Neural crest cell (in vitro differentiated cells): ENCODE data around the gene DCST2. TPM values are rescaled to one million over a fixed set of nuclear protein-coding genes. Genes with fewer than 3 reads are reported as not detected.

Experiments
- DNase-seq: peaks from one replicate; pipeline ENCODE4 v3.0.0; 2021; ENCODE audit warnings: low read depth, mixed read lengths, low spot score
- H3K27ac Mint-ChIP-seq: one replicate; pipeline ENCODE4 v1.8.0; 2021; ENCODE audit warnings: mild to moderate bottlenecking, mixed read lengths; ENCODE audit not compliant: unreplicated experiment
- H3K27me3 Mint-ChIP-seq: 2 replicates; pipeline ENCODE4 v1.8.0; 2021; ENCODE audit warnings: low read depth, mild to moderate bottlenecking, mixed read lengths
- H3K36me3 Mint-ChIP-seq: 2 replicates; pipeline ENCODE4 v1.8.0; 2021; ENCODE audit warnings: low read depth, mild to moderate bottlenecking, mixed read lengths
- H3K4me1 Mint-ChIP-seq: 2 replicates; pipeline ENCODE4 v1.8.0; 2021; ENCODE audit warnings: mixed read lengths
- H3K4me3 Mint-ChIP-seq: one replicate; pipeline ENCODE4 v1.8.0; 2021; ENCODE audit warnings: mild to moderate bottlenecking, mixed read lengths
- H3K9me3 Mint-ChIP-seq: 2 replicates; pipeline ENCODE4 v1.8.0; 2021; ENCODE audit warnings: mixed read lengths
- CTCF ChIP-seq: fragments of 200-600 bp; sonication (generic); conservative IDR thresholded peaks from 2 replicates; pipeline ENCODE4 v1.5.0; 2021; ENCODE audit warnings: antibody characterized with exemption, mild to moderate bottlenecking
- total RNA-seq: library from RNA; stranded (reverse); gene quantifications from 2 replicates; pipeline ENCODE4 v1.2.1, GENCODE V29; 2021

DCST2 gene
- total RNA-seq, 1 donor from 2014 or later = 1.3 TPM

- peak overlapping the region; percentile 30 for H3K27ac Mint-ChIP-seq
- no peaks in the 10 kb centered on the region for H3K9me3 Mint-ChIP-seq
- TF ChIP-seq CTCF = no peak
- H3K4me3 Mint-ChIP-seq = peak overlapping the region; percentile 90
- H3K4me1 Mint-ChIP-seq = peaks cover 38% of the 10 kb centered on the region
- peaks cover 11% of the 10 kb centered on the region for H3K27me3 Mint-ChIP-seq
- H3K36me3 Mint-ChIP-seq = no peaks in the 10 kb centered on the region
- DNase-seq = no peak
Measured at GRCh38 chr1:155064832-155065429, 31.4 kb upstream of the DCST2 start.

- peak overlapping the region; percentile 90 for H3K4me3 Mint-ChIP-seq
- DNase-seq = no peak
- peaks cover 11% of the 10 kb centered on the region for H3K27me3 Mint-ChIP-seq
- no peaks in the 10 kb centered on the region for H3K36me3 Mint-ChIP-seq
- peak overlapping the region; percentile 30 for H3K27ac Mint-ChIP-seq
- no peak for TF ChIP-seq CTCF
- peaks cover 38% of the 10 kb centered on the region for H3K4me1 Mint-ChIP-seq
- no peaks in the 10 kb centered on the region for H3K9me3 Mint-ChIP-seq
Measured at GRCh38 chr1:155064111-155064831, 30.7 kb upstream of the DCST2 start.

- H3K9me3 Mint-ChIP-seq = no peaks in the 10 kb centered on the region
- H3K4me3 Mint-ChIP-seq = peak within 1 kb of the TSS; percentile 90
- H3K36me3 Mint-ChIP-seq = no peaks in the 10 kb centered on the region
- peak; percentile 80 for DNase-seq
- H3K27me3 Mint-ChIP-seq = peaks cover 11% of the 10 kb centered on the region
- H3K27ac Mint-ChIP-seq = peak within 1 kb of the TSS; percentile 86
- H3K4me1 Mint-ChIP-seq = peaks cover 38% of the 10 kb centered on the region
- TF ChIP-seq CTCF = no peak
Measured at GRCh38 chr1:155063550-155064110, 30.0 kb upstream of the DCST2 start, which contains the start of gene EFNA4. EFNA4 (plus strand) TSS chr1:155063740; CDS start chr1:155063824, 84 bp downstream.

GRCh38 chr1:155062702-155063411 is 29.3 kb upstream of the DCST2 start:
- Mint-ChIP-seq H3K4me3 (peak overlapping the region; percentile 84), H3K36me3 (no peaks in the 10 kb centered on the region), H3K27ac (no peak overlapping the region), H3K4me1 (peaks cover 38% of the 10 kb centered on the region), H3K9me3 (no peaks in the 10 kb centered on the region), H3K27me3 (peaks cover 11% of the 10 kb centered on the region)
- TF ChIP-seq CTCF = peak; percentile 80
- DNase-seq = peak; percentile 91

- H3K36me3 Mint-ChIP-seq = no peaks in the 10 kb centered on the region
- TF ChIP-seq CTCF = no peak
- DNase-seq = no peak
Measured at GRCh38 chr1:155062151-155062686, 28.6 kb upstream of the DCST2 start.

More at GRCh38 chr1:155062151-155062686, 28.6 kb upstream of the DCST2 start:
- Mint-ChIP-seq H3K27me3 (peaks cover 11% of the 10 kb centered on the region), H3K4me1 (peaks cover 38% of the 10 kb centered on the region), H3K27ac (no peak overlapping the region), H3K4me3 (peak overlapping the region; percentile 84), H3K9me3 (no peaks in the 10 kb centered on the region)
